A549 (cell line): Measurements from ENCODE around the gene TNIK. TPM values are rescaled to one million over a fixed set of nuclear protein-coding genes. Genes with fewer than 3 reads are reported as not detected.

ENCODE experiments used
- ATAC-seq, 2 experiments: fragments of 200-7000 bp in 1 of 2; fragments of >200 bp in 1 of 2; cut with Nextera tagmentation in 1 of 2; cut with Tn5 transposase in 1 of 2; 3 replicates each; pipeline versions ENCODE4 v1.8.0 to v1.9.1; 2018 to 2020; ENCODE audit warnings: mild to moderate bottlenecking in 1 of 2, moderate library complexity in 1 of 2
- CTCF ChIA-PET: fragments of 300-600 bp; sonication (Branson Sonifier 250); formaldehyde crosslinking; extraction: SDS; loops from one replicate; lab custom pipeline; 2021; ENCODE audit warnings: antibody characterized with exemption, inconsistent platforms; lab: Yijun Ruan, JAX
- POLR2A ChIA-PET: fragments of 350-600 bp; formaldehyde crosslinking; extraction: SDS; loops from one replicate; lab custom pipeline; 2021; ENCODE audit warnings: antibody characterized with exemption, inconsistent platforms; lab: Yijun Ruan, JAX
- DNase-seq, 2 experiments: peaks; one replicate each; pipeline versions ENCODE4 v3.0.0 to v3.0.0-alpha.2; 2011 to 2016; ENCODE audit warnings: low read depth in 1 of 2, low spot score in 1 of 2
- FAIRE-seq: peaks from 2 replicates; lab custom pipeline; 2011; peaks lifted over from hg19 to GRCh38; lab: Jason Lieb, UNC
- H3K27ac ChIP-seq, 2 experiments: fragments of >200 bp; sonication (Bioruptor Twin); formaldehyde crosslinking; 3 replicates each; pipeline ENCODE4 v1.5.1; 2016 to 2017
- H3K4me1 ChIP-seq: fragments of >200 bp; sonication (Bioruptor Twin); formaldehyde crosslinking; 3 replicates; pipeline ENCODE4 v1.6.1; 2016
- H3K4me2 ChIP-seq: fragments of >200 bp; sonication (Bioruptor Twin); formaldehyde crosslinking; 3 replicates; pipeline ENCODE4 v1.6.1; 2016
- H3K4me3 ChIP-seq: fragments of >200 bp; sonication (Bioruptor Twin); formaldehyde crosslinking; 3 replicates; pipeline ENCODE4 v1.5.1; 2016
- H3K9me3 ChIP-seq: fragments of >200 bp; sonication (Bioruptor Twin); formaldehyde crosslinking; 3 replicates; pipeline ENCODE4 v1.6.1; 2016
- ATOH8 ChIP-seq: fragments of 250-450 bp; sonication (Bioruptor Pico); IDR thresholded peaks from 2 replicates; pipeline ENCODE4 v1.5.0; 2020; ENCODE audit warnings: low read depth, mild to moderate bottlenecking, moderate library complexity
- CTCF ChIP-seq: fragments of >200 bp; sonication (Bioruptor Twin); formaldehyde crosslinking; IDR thresholded peaks from 3 replicates; pipeline ENCODE4 v1.5.1; 2016
- E2F6 ChIP-seq: IDR thresholded peaks from 2 replicates; pipeline ENCODE4 v1.6.1; 2012; ENCODE audit warnings: low read depth, borderline replicate concordance
- ELK1 ChIP-seq: fragments of 150-350 bp; IDR thresholded peaks from 2 replicates; pipeline ENCODE4 v1.6.1; 2014; ENCODE audit warnings: low read depth, mild to moderate bottlenecking, low read length
- EP300 ChIP-seq, 2 experiments: fragments of >200 bp; sonication (Bioruptor Twin); formaldehyde crosslinking; IDR thresholded peaks; 2 replicates in 1 of 2; 3 replicates in 1 of 2; pipeline ENCODE4 v1.6.1; 2016 to 2017
- HDAC2 ChIP-seq: fragments of 200-600 bp; sonication (generic); IDR thresholded peaks from 2 replicates; pipeline ENCODE4 v1.6.1; 2016
- HOXB13 ChIP-seq: fragments of 250-450 bp; sonication (Bioruptor Pico); IDR thresholded peaks from 2 replicates; pipeline ENCODE4 v1.5.0; 2020; ENCODE audit warnings: low read depth, mild to moderate bottlenecking, moderate library complexity
- JUN ChIP-seq, 2 experiments: fragments of >200 bp; sonication (Bioruptor Twin); formaldehyde crosslinking; IDR thresholded peaks; 2 replicates in 1 of 2; 3 replicates in 1 of 2; pipeline ENCODE4 v1.6.1; 2016 to 2017
- KDM5A ChIP-seq: fragments of 200-600 bp; sonication (generic); IDR thresholded peaks from 2 replicates; pipeline ENCODE4 v1.6.1; 2016; ENCODE audit warnings: antibody characterized with exemption, mild to moderate bottlenecking
- PHF8 ChIP-seq: fragments of 200-600 bp; sonication (generic); IDR thresholded peaks from 2 replicates; pipeline ENCODE4 v1.6.1; 2016; ENCODE audit warnings: low read depth, mild to moderate bottlenecking, antibody characterized with exemption, moderate library complexity, borderline replicate concordance
- POLR2AphosphoS2 ChIP-seq: conservative IDR thresholded peaks from 2 replicates; pipeline ENCODE4 v1.6.1; 2012; ENCODE audit warnings: low read length, improper control_type of control experiment, inconsistent platforms
- RARB ChIP-seq: fragments of 250-450 bp; sonication (Bioruptor Pico); IDR thresholded peaks from 2 replicates; pipeline ENCODE4 v1.8.0; 2021; ENCODE audit warnings: mild to moderate bottlenecking, moderate library complexity
- RNF2 ChIP-seq: fragments of 200-600 bp; sonication (generic); IDR thresholded peaks from 2 replicates; pipeline ENCODE4 v1.6.1; 2016; ENCODE audit warnings: low read depth, mild to moderate bottlenecking, antibody characterized with exemption, moderate library complexity, borderline replicate concordance
- TP53 ChIP-seq: fragments of 250-450 bp; sonication (Bioruptor Pico); IDR thresholded peaks from 2 replicates; pipeline ENCODE4 v1.5.0; 2021; ENCODE audit warnings: mild to moderate bottlenecking, moderate library complexity
- ZFP36 ChIP-seq: fragments of 450-650 bp; IDR thresholded peaks from 2 replicates; pipeline ENCODE4 v1.6.1; 2014; ENCODE audit warnings: borderline replicate concordance; ENCODE audit not compliant: partially characterized antibody
- WGBS: methylation state at CpG from one replicate; pipeline ENCODE4 v1.1.6; 2017; ENCODE audit errors: missing lambda C conversion rate; 5-methylcytosine and 5-hydroxymethylcytosine counted together
- polyA plus RNA-seq, 4 experiments: library from polyadenylated mRNA; depleted of rRNA in 3 of 4; stranded (reverse); fragments of >200 nt; fragmentation: RNase III in 1 of 4; extraction: RNeasy Plus Mini Kit Qiagen cat#74134 plus additional on column Dnase treatment in 1 of 4; gene quantifications; 2 replicates in 3 of 4; 3 replicates in 1 of 4; pipeline ENCODE4 v1.2.3, GENCODE V29; 2011 to 2017
- TF ChIP-seq, protein P1 (sequence below): IDR thresholded peaks from 2 replicates; pipeline ENCODE4 v1.6.1; 2012
- TF ChIP-seq, protein P2 (sequence below): fragments of >200 bp; sonication (Bioruptor Twin); formaldehyde crosslinking; IDR thresholded peaks from 3 replicates; pipeline ENCODE4 v1.6.1; 2016

TNIK gene
- polyA plus RNA-seq, 2 of the 4 experiments (the other 2 are of a cell fraction): 1.6 to 1.8 TPM

DNA sequence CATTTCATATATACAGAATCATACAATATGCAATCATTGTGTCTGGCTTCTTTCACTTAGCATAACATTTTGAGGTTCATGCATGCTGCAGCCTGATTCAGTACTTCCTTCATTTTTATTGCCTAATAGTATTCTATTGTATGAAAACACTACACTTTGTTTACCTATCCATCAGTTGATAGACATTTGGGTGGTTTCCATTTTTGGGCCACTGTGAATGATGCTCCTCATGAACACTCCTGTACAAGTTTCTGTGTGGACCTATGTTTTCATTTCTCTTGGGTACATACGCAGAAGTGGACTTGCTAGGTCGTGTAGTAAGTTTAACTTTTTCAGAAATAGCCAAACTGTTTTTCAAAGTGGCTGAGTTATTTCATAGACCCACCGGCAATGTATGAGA is 18.8 kb downstream of the TNIK start:
- POLR2A ChIA-PET: no interaction called here

GRCh38 chr3:171439996-171440395 is 20.2 kb downstream of the TNIK start:
- Histone ChIP-seq H3K4me3 (no peak overlapping the region), H3K4me2 (no peak overlapping the region), H3K4me1 (no peaks in the 10 kb centered on the region), H3K9me3 (no peaks in the 10 kb centered on the region)
- POLR2A ChIA-PET: no interaction called here
- ATAC-seq: no peak
- CTCF ChIA-PET: no interaction called here
- no peak for DNase-seq
- WGBS: 92% methylated on average over 2 of the region's 2 CpGs
- no peak for TF ChIP-seq ELK1
- TF ChIP-seq CTCF: no peak
- no peak for TF ChIP-seq JUN (IDR thresholded peaks at IDR 0.05)
- no peak for TF ChIP-seq E2F6
- no peak for TF ChIP-seq RARB (CRISPR knock-in tag)
- TF ChIP-seq ATOH8: no peak
- no peak for TF ChIP-seq ZFP36
- no peak for TF ChIP-seq RNF2
- TF ChIP-seq, protein P1, sequence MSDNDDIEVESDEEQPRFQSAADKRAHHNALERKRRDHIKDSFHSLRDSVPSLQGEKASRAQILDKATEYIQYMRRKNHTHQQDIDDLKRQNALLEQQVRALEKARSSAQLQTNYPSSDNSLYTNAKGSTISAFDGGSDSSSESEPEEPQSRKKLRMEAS: no peak
- no peak for TF ChIP-seq KDM5A
- no peak for TF ChIP-seq POLR2AphosphoS2
- TF ChIP-seq EP300 (IDR thresholded peaks at IDR 0.05): no peak
- no peak for TF ChIP-seq HDAC2
- no peak for TF ChIP-seq TP53 (CRISPR knock-in tag)
- TF ChIP-seq, all 56 proteins: peak for 0
- H3K27ac ChIP-seq: no peak overlapping the region
- FAIRE-seq: no peak

More for the DNA sequence above, 18.8 kb downstream of the TNIK start:
- Histone ChIP-seq H3K27ac (no peak overlapping the region), H3K9me3 (no peaks in the 10 kb centered on the region), H3K4me1 (no peaks in the 10 kb centered on the region), H3K4me2 (no peak overlapping the region), H3K4me3 (no peak overlapping the region)
- WGBS: 69% methylated on average over 3 of the region's 3 CpGs
- DNase-seq (no peak), ATAC-seq (no peak), FAIRE-seq (no peak)
- CTCF ChIA-PET: no interaction called here
- no peak for TF ChIP-seq PHF8
- no peak for TF ChIP-seq HOXB13
- TF ChIP-seq, protein P2, sequence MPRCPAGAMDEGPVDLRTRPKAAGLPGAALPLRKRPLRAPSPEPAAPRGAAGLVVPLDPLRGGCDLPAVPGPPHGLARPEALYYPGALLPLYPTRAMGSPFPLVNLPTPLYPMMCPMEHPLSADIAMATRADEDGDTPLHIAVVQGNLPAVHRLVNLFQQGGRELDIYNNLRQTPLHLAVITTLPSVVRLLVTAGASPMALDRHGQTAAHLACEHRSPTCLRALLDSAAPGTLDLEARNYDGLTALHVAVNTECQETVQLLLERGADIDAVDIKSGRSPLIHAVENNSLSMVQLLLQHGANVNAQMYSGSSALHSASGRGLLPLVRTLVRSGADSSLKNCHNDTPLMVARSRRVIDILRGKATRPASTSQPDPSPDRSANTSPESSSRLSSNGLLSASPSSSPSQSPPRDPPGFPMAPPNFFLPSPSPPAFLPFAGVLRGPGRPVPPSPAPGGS: no peak
